Neural cell (in vitro differentiated cells): ENCODE data around the gene ZNF860. TPM values are rescaled to one million over a fixed set of nuclear protein-coding genes. Genes with fewer than 3 reads are reported as not detected.
A peak's percentile ranks its signal among the peaks of the same experiment; 100 is the strongest.

ENCODE experiments used
- H2AFZ ChIP-seq: fragments of 200-600, 300-800 bp; sonication (generic), shearing (Covaris generic); 2 replicates; pipeline ENCODE4 v1.6.0; 2014; ENCODE audit warnings: low read depth, mild to moderate bottlenecking, antibody characterized with exemption, low read length, moderate library complexity
- H3F3A ChIP-seq: fragments of 200-600 bp; shearing (Covaris generic); 2 replicates; pipeline ENCODE4 v1.6.1; 2016; ENCODE audit warnings: mild to moderate bottlenecking, moderate library complexity, mixed read lengths, antibody characterized with exemption, low read length; ENCODE audit not compliant: insufficient read depth, poor library complexity, severe bottlenecking
- H3K27ac ChIP-seq: fragments of 200-600, 300-800 bp; sonication (generic), shearing (Covaris generic); 2 replicates; pipeline ENCODE4 v1.5.1; 2014; ENCODE audit warnings: mild to moderate bottlenecking, low read length, moderate library complexity
- H3K27me3 ChIP-seq: fragments of 300-800, 200-600 bp; sonication (generic), shearing (Covaris generic); 2 replicates; pipeline ENCODE4 v1.6.0; 2014; ENCODE audit warnings: mild to moderate bottlenecking, low read depth, low read length, moderate library complexity; ENCODE audit not compliant: insufficient read depth
- H3K36me3 ChIP-seq: fragments of 300-800, 200-600 bp; sonication (generic), shearing (Covaris generic); 2 replicates; pipeline ENCODE4 v1.5.1; 2014; ENCODE audit warnings: mild to moderate bottlenecking, antibody characterized with exemption, low read length, moderate library complexity; ENCODE audit not compliant: insufficient read depth
- H3K4me2 ChIP-seq: fragments of 300-800, 200-600 bp; sonication (generic), shearing (Covaris generic); 2 replicates; pipeline ENCODE4 v1.6.0; 2014; ENCODE audit warnings: mild to moderate bottlenecking, low read length
- H3K4me3 ChIP-seq: fragments of 300-800, 200-600 bp; sonication (generic), shearing (Covaris generic); 2 replicates; pipeline ENCODE4 v1.5.1; 2014; ENCODE audit warnings: mild to moderate bottlenecking, low read length, moderate library complexity
- H3K79me2 ChIP-seq: fragments of 200-600 bp; shearing (Covaris generic); replicated peaks from 2 replicates; pipeline ENCODE4 v1.6.0; 2014; ENCODE audit warnings: mild to moderate bottlenecking, low read length, moderate library complexity; ENCODE audit not compliant: insufficient read depth
- H3K9ac ChIP-seq: fragments of 300-800, 200-600 bp; sonication (generic), shearing (Covaris generic); 2 replicates; pipeline ENCODE4 v1.6.1; 2016; ENCODE audit warnings: mild to moderate bottlenecking, low read length, mixed read lengths
- H3K9me2 ChIP-seq: fragments of 200-600 bp; shearing (Covaris generic); 2 replicates; pipeline ENCODE4 v1.6.1; 2016; ENCODE audit warnings: mild to moderate bottlenecking, low read length, mixed read lengths; ENCODE audit not compliant: insufficient read depth
- H3K9me3 ChIP-seq: fragments of 200-600, 300-800 bp; sonication (generic), shearing (Covaris generic); 2 replicates; pipeline ENCODE4 v1.6.1; 2016; ENCODE audit warnings: mild to moderate bottlenecking, mixed run types, low read length, moderate library complexity, mixed read lengths
- H4K20me1 ChIP-seq: fragments of 200-600 bp; shearing (Covaris generic); 2 replicates; pipeline ENCODE4 v1.6.1; 2016; ENCODE audit warnings: mild to moderate bottlenecking, mixed run types; ENCODE audit not compliant: insufficient read depth
- EP300 ChIP-seq: fragments of 450-650 bp; conservative IDR thresholded peaks from 2 replicates; pipeline ENCODE4 v1.6.1; 2014; ENCODE audit warnings: antibody characterized with exemption, mild to moderate bottlenecking, moderate library complexity; ENCODE audit not compliant: poor library complexity, severe bottlenecking
- EZH2 ChIP-seq: fragments of 200-600, 300-800 bp; shearing (Covaris generic), sonication (generic); IDR thresholded peaks from 2 replicates; pipeline ENCODE4 v1.6.1; 2014; ENCODE audit warnings: antibody characterized with exemption, low read length, borderline replicate concordance, mild to moderate bottlenecking; ENCODE audit not compliant: insufficient read depth, poor library complexity, severe bottlenecking
- MXI1 ChIP-seq: fragments of 450-650 bp; conservative IDR thresholded peaks from 2 replicates; pipeline ENCODE4 v1.6.1; 2014; ENCODE audit warnings: antibody characterized with exemption, mild to moderate bottlenecking; ENCODE audit not compliant: poor library complexity, severe bottlenecking
- POLR2AphosphoS5 ChIP-seq: IDR thresholded peaks from 2 replicates; pipeline ENCODE4 v1.6.1; 2012
- RAD21 ChIP-seq: fragments of 450-650 bp; conservative IDR thresholded peaks from 2 replicates; pipeline ENCODE4 v1.6.1; 2014; ENCODE audit warnings: antibody characterized with exemption, mild to moderate bottlenecking, moderate library complexity
- SMC3 ChIP-seq: fragments of 450-650 bp; conservative IDR thresholded peaks from 2 replicates; pipeline ENCODE4 v1.6.1; 2014; ENCODE audit warnings: antibody characterized with exemption, mild to moderate bottlenecking, moderate library complexity; ENCODE audit not compliant: poor library complexity
- TAF1 ChIP-seq: IDR thresholded peaks from 2 replicates; pipeline ENCODE4 v1.6.1; 2012; ENCODE audit warnings: low read depth
- polyA minus RNA-seq: library from RNA; depleted of rRNA, polyadenylated mRNA; stranded (reverse); fragments of >200 nt; gene quantifications from 2 replicates; pipeline ENCODE4 v1.2.3, GENCODE V29; 2014
- polyA plus RNA-seq: library from polyadenylated mRNA; depleted of rRNA; stranded (reverse); fragments of >200 nt; gene quantifications from 2 replicates; pipeline ENCODE4 v1.2.3, GENCODE V29; 2014
- TF ChIP-seq, protein P1 (sequence below): fragments of 450-650 bp; IDR thresholded peaks from 2 replicates; pipeline ENCODE4 v1.5.1; 2014; ENCODE audit warnings: antibody characterized with exemption, mild to moderate bottlenecking, moderate library complexity; ENCODE audit not compliant: poor library complexity, severe bottlenecking
- TF ChIP-seq, protein P2 (sequence below): IDR thresholded peaks from 2 replicates; pipeline ENCODE4 v1.6.1; 2012; ENCODE audit warnings: borderline replicate concordance

Gene ZNF860
- polyA plus RNA-seq (0.66 and 1.2 TPM in 2 replicates), polyA minus RNA-seq (0.73 and 1.4 TPM in 2 replicates)

DNA sequence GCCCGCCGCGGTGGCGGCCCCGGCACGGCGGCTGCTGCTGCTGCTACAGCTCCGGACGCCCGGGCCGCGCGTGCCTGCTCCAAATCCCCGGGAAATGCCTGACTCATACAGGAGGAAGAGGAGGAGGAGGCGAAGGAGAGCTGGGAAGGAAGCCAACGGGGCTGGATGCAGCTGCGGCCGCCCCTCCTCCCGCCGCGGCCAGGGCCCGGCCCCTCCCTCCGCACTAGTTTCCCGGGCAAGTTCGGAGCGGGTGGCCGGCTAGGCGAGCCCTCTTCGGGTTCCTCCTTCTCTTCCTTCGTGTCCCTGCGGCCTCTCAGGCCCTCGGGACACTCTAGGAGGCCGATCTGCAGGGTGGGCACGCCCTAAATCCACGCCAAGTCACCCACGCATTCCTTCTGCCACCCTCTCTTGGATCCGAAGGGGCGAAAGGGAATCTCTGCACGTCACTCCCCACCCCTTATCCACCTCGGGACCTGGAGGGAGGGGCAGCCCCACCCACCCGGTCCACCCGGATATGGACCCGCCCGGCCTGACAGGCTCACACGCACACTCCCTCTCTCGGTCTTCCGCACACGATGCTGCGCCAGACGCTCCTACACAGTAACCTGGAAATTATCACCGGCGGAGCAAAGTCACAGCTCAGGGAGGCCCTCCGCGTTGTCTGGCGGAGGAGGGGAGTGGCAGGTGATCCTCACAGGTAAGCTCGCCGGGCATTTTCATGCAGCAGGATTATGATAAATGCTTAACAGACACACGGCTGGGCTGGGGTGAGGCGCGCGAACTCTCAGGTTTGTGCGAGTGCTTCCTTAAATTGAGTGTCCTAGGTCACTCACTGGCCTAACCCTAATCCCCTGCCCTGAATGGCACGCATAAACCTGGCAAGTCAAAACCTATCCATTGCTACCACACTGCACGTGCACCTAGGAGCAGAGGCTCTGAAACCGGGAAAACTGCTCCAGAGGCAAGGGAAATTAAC, at the start of gene ZNF860, which contains the start of gene OSBPL10:
ZNF860 (plus strand) TSS at position 545 of the 976 bp plus-strand sequence. CDS start 7,330 bp downstream, outside the sequence.
OSBPL10 (minus strand) TSS at position 57 of the 976 bp plus-strand sequence. CDS start 83 bp downstream, outside the sequence.
- H3K79me2 ChIP-seq: no peaks in the 10 kb centered on the region
- peak within 1 kb of the TSS; percentile 43 for H2AFZ ChIP-seq
- H3K4me3 ChIP-seq: peak within 1 kb of the TSS; percentile 88
- no peak within 1 kb of the TSS for H3K27ac ChIP-seq
- H3F3A ChIP-seq: no peaks in the 10 kb centered on the region
- H4K20me1 ChIP-seq: no peaks in the 10 kb centered on the region
- peaks cover 29% of the 10 kb centered on the region for H3K27me3 ChIP-seq
- no peaks in the 10 kb centered on the region for H3K9me2 ChIP-seq
- H3K4me2 ChIP-seq: peak within 1 kb of the TSS; percentile 72
- H3K36me3 ChIP-seq: no peaks in the 10 kb centered on the region
- TF ChIP-seq MXI1 (peak; percentile 13), SMC3 (no peak)
- no peaks in the 10 kb centered on the region for H3K9me3 ChIP-seq
- H3K9ac ChIP-seq: peak within 1 kb of the TSS; percentile 65

DNA sequence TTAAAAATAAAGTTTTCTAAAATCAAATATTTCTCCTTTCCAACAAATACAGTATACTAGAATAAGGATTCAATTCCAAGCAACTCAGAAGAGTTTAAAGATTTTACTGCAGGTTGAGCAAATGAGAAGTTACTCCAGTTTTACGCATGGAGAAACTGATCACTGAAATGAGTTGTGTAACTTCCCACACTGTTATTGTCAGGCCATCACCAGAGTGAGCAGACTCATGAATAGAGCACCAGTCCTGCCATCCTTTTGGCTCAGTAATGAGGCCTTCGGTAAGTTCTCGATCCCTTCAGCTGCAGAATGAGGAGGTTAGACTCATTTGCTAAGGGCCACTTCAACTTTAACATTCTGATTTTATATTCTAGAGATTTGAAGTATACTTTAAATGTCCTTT, 48.6 kb upstream of the ZNF860 start:
- H3K27me3 ChIP-seq: no peaks in the 10 kb centered on the region
- H3K9me3 ChIP-seq: no peaks in the 10 kb centered on the region
- H3K9ac ChIP-seq: no peak overlapping the region
- H3K4me3 ChIP-seq: no peak overlapping the region
- TF ChIP-seq MXI1 (no peak), EP300 (no peak), EZH2 (no peak), POLR2AphosphoS5 (no peak), RAD21 (no peak)
- TF ChIP-seq, protein P1, sequence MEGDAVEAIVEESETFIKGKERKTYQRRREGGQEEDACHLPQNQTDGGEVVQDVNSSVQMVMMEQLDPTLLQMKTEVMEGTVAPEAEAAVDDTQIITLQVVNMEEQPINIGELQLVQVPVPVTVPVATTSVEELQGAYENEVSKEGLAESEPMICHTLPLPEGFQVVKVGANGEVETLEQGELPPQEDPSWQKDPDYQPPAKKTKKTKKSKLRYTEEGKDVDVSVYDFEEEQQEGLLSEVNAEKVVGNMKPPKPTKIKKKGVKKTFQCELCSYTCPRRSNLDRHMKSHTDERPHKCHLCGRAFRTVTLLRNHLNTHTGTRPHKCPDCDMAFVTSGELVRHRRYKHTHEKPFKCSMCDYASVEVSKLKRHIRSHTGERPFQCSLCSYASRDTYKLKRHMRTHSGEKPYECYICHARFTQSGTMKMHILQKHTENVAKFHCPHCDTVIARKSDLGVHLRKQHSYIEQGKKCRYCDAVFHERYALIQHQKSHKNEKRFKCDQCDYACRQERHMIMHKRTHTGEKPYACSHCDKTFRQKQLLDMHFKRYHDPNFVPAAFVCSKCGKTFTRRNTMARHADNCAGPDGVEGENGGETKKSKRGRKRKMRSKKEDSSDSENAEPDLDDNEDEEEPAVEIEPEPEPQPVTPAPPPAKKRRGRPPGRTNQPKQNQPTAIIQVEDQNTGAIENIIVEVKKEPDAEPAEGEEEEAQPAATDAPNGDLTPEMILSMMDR: no peak
- no peaks in the 10 kb centered on the region for H3F3A ChIP-seq
- no peak overlapping the region for H2AFZ ChIP-seq
- H3K4me2 ChIP-seq: no peak overlapping the region
- H3K9me2 ChIP-seq: no peaks in the 10 kb centered on the region
- H3K27ac ChIP-seq: no peak overlapping the region
- H3K36me3 ChIP-seq: no peaks in the 10 kb centered on the region
- H3K79me2 ChIP-seq: no peaks in the 10 kb centered on the region
- H4K20me1 ChIP-seq: no peaks in the 10 kb centered on the region

DNA sequence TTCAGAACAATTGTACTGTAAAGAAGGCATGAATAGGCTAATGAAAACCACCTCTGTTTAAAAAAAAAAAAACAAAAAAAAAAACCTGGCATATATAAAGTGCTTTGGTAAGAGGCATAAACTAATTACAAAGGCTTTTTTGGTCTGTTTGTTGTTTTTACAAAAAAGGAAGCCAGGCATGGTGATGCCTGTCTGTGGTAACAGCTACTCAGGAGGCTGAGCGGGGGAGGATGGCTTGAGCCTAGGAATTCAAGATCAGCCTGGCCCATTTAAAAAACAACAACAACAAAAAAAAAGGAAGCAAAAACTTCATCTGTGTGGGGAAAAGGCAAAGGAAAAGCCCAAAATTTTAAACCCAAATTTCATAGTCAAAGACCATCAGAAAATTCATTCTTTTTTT, 47.5 kb upstream of the ZNF860 start:
- H3K27me3 ChIP-seq: no peaks in the 10 kb centered on the region
- H2AFZ ChIP-seq: no peak overlapping the region
- no peaks in the 10 kb centered on the region for H3K9me3 ChIP-seq
- H3K9me2 ChIP-seq: no peaks in the 10 kb centered on the region
- H3K36me3 ChIP-seq: no peaks in the 10 kb centered on the region
- no peak overlapping the region for H3K4me3 ChIP-seq
- H3K9ac ChIP-seq: no peak overlapping the region
- no peak for TF ChIP-seq RAD21
- TF ChIP-seq EP300: no peak
- no peak for TF ChIP-seq EZH2
- TF ChIP-seq TAF1: no peak
- no peak for TF ChIP-seq MXI1
- TF ChIP-seq, protein P2, sequence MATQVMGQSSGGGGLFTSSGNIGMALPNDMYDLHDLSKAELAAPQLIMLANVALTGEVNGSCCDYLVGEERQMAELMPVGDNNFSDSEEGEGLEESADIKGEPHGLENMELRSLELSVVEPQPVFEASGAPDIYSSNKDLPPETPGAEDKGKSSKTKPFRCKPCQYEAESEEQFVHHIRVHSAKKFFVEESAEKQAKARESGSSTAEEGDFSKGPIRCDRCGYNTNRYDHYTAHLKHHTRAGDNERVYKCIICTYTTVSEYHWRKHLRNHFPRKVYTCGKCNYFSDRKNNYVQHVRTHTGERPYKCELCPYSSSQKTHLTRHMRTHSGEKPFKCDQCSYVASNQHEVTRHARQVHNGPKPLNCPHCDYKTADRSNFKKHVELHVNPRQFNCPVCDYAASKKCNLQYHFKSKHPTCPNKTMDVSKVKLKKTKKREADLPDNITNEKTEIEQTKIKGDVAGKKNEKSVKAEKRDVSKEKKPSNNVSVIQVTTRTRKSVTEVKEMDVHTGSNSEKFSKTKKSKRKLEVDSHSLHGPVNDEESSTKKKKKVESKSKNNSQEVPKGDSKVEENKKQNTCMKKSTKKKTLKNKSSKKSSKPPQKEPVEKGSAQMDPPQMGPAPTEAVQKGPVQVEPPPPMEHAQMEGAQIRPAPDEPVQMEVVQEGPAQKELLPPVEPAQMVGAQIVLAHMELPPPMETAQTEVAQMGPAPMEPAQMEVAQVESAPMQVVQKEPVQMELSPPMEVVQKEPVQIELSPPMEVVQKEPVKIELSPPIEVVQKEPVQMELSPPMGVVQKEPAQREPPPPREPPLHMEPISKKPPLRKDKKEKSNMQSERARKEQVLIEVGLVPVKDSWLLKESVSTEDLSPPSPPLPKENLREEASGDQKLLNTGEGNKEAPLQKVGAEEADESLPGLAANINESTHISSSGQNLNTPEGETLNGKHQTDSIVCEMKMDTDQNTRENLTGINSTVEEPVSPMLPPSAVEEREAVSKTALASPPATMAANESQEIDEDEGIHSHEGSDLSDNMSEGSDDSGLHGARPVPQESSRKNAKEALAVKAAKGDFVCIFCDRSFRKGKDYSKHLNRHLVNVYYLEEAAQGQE: no peak
- no peak for TF ChIP-seq POLR2AphosphoS5
- TF ChIP-seq SMC3: no peak
- TF ChIP-seq, protein P1: no peak
- H3K4me2 ChIP-seq: no peak overlapping the region
- H3K27ac ChIP-seq: no peak overlapping the region
- H4K20me1 ChIP-seq: no peaks in the 10 kb centered on the region
- H3K79me2 ChIP-seq: no peaks in the 10 kb centered on the region
- no peaks in the 10 kb centered on the region for H3F3A ChIP-seq
